Effector memory CD4-positive, alpha-beta T cell (primary cell): Measurements from ENCODE around the gene PIF1.
"Not testable (repeated sequence)": the region's sequence is repeated elsewhere in the genome, so short reads cannot be mapped to it uniquely, and the experiment has no call there.

Experiments used
- DNase-seq, 3 donors: peaks; one replicate each; pipeline ENCODE4 v3.0.0-alpha.2; 2020
- H3K27ac ChIP-seq: 2 replicates; pipeline ENCODE4 v1.7.0; 2013; ENCODE audit warnings: mild to moderate bottlenecking, low read length, moderate library complexity; ENCODE audit not compliant: insufficient read depth, poor library complexity, severe bottlenecking
- H3K27me3 ChIP-seq: replicated peaks from 2 replicates; pipeline ENCODE4 v1.7.0; 2013; ENCODE audit warnings: mild to moderate bottlenecking, low read length; ENCODE audit not compliant: insufficient read depth, control insufficient read depth, poor library complexity, severe bottlenecking
- H3K36me3 ChIP-seq: 2 replicates; pipeline ENCODE4 v1.7.0; 2013; ENCODE audit warnings: mild to moderate bottlenecking, low read length, moderate library complexity; ENCODE audit not compliant: control insufficient read depth, insufficient read depth
- H3K4me1 ChIP-seq: 2 replicates; pipeline ENCODE4 v1.7.0; 2013; ENCODE audit warnings: low read length, mild to moderate bottlenecking; ENCODE audit not compliant: control insufficient read depth, insufficient read depth, poor library complexity, severe bottlenecking
- H3K4me3 ChIP-seq: 2 replicates; pipeline ENCODE4 v1.7.0; 2013; ENCODE audit warnings: low read length, low read depth, mild to moderate bottlenecking; ENCODE audit not compliant: insufficient read depth, poor library complexity, severe bottlenecking
- H3K9me3 ChIP-seq: 2 replicates; pipeline ENCODE4 v1.7.0; 2013; ENCODE audit warnings: mild to moderate bottlenecking, low read length, moderate library complexity; ENCODE audit not compliant: control insufficient read depth

PIF1 gene

DNA sequence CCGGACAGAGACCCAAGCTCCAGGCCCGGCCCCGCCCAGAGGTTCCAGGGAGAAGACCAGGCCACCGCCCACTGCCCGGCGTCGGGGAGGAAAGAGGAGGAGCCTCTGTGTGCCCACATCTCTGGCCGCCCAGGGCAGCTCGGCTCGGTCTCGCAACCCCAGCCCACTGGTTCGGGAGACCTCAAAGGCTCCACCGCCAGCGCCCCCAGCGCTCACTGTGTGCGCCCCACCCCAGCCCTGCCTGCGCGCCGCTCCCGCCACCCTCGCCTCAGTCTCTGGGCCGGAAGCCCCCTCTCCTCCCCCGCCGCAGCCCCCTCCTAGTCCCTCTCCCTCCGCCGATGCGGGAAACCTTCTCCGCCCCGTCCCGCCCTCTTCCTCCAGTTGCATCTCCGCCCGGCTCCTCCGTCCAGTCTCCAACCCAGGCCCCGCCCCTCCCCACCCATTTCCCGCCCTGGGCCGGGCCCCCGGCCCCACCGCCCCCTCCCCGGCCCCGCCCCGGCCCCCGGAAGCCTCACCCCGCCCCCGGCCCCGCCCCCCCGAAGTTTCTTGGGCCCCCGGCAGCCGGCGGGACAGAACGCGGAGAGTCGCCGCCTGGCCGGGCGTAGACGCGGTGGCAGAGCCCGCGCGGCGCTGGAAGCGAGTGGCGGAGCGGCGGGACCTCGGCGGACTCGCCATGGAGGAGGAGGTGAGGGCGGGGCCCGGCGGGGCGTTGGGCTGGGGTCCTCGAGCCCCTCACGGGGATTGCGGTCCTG is 16.1 kb upstream of the PIF1 start, which contains the start of gene PLEKHO2:
Gene PLEKHO2 (plus strand): TSS at position 572 of the 752 bp plus-strand sequence. CDS start 102 bp downstream, at position 674.
- Histone ChIP-seq H3K27ac (peak within 1 kb of the TSS; percentile 74), H3K4me1 (peaks cover 54% of the 10 kb centered on the region), H3K9me3 (no peaks in the 10 kb centered on the region), H3K36me3 (no peaks in the 10 kb centered on the region), H3K27me3 (no peaks in the 10 kb centered on the region), H3K4me3 (peak within 1 kb of the TSS; percentile 74)
- DNase-seq, result peak; percentile 89 to 94 (median 89)

DNA sequence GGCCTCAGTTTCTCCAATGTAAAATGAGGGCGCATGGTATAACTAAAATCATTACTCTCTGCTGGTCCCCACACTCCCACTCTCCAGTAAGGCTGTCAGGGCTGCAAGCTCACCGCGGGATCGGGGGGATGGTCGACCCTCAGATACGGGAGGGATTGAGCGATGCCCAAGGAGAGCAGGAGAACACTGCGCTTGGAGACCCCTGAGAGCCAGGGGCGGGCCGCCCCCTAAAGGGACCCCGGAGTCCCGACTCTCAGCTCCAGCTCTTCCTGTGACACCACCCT is 15.6 kb upstream of the PIF1 start:
- peaks cover 55% of the 10 kb centered on the region for H3K4me1 ChIP-seq
- H3K4me3 ChIP-seq, result peak overlapping the region; percentile 74

GRCh38 chr15:64837502-64837901 is 12.1 kb upstream of the PIF1 start:
- Histone ChIP-seq H3K36me3 (no peaks in the 10 kb centered on the region), H3K27me3 (no peaks in the 10 kb centered on the region), H3K4me3 (peak overlapping the region; percentile 2), H3K27ac (peak overlapping the region; percentile 22), H3K4me1 (peaks cover 32% of the 10 kb centered on the region), H3K9me3 (no peaks in the 10 kb centered on the region)
- no peak for DNase-seq

More for the DNA sequence above, 15.6 kb upstream of the PIF1 start:
- Histone ChIP-seq H3K9me3 (no peaks in the 10 kb centered on the region), H3K36me3 (no peaks in the 10 kb centered on the region), H3K27me3 (no peaks in the 10 kb centered on the region), H3K27ac (peak overlapping the region; percentile 69)
- DNase-seq, result no peak

- H3K27me3 ChIP-seq, result no peaks in the 10 kb centered on the region
- no peak for DNase-seq
- peaks cover 29% of the 10 kb centered on the region for H3K4me1 ChIP-seq
- no peak overlapping the region for H3K27ac ChIP-seq
- H3K4me3 ChIP-seq, result no peak overlapping the region
- H3K9me3 ChIP-seq, result no peaks in the 10 kb centered on the region
- no peaks in the 10 kb centered on the region for H3K36me3 ChIP-seq
These were observed 10.6 kb upstream of the PIF1 start for GRCh38 chr15:64836023-64836536.

- Histone ChIP-seq H3K9me3 (no peaks in the 10 kb centered on the region), H3K27me3 (no peaks in the 10 kb centered on the region), H3K36me3 (no peaks in the 10 kb centered on the region), H3K27ac (no peak overlapping the region), H3K4me3 (no peak overlapping the region), H3K4me1 (peaks cover 24% of the 10 kb centered on the region)
- no peak for DNase-seq
These were observed 8.2 kb upstream of the PIF1 start for GRCh38 chr15:64833690-64834089.

DNA sequence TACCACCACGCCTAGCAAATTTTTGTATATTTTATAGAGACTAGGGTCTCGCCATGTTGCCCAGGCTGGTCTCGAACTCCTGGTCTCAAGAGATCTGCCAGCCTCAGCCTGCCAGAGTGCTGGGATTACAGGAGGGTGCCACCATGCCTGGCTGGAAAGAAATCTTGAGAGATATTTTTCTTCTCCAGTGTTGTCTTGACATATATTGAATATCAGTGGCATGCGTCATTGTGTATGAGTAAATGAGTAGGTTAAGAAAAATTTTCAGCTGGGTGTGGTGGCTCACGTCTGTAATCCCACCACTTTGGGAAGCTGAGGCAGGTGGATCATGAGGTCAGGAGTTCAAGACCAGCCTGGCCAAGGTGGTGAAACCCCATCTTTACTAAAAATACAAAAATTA is 3.5 kb upstream of the PIF1 start:
- no peak for DNase-seq
- H3K27me3 ChIP-seq, result no peaks in the 10 kb centered on the region
- no peak overlapping the region for H3K4me3 ChIP-seq
- peaks cover 17% of the 10 kb centered on the region for H3K4me1 ChIP-seq
- H3K9me3 ChIP-seq, result no peaks in the 10 kb centered on the region
- H3K27ac ChIP-seq, result no peak overlapping the region
- H3K36me3 ChIP-seq, result no peaks in the 10 kb centered on the region

DNA sequence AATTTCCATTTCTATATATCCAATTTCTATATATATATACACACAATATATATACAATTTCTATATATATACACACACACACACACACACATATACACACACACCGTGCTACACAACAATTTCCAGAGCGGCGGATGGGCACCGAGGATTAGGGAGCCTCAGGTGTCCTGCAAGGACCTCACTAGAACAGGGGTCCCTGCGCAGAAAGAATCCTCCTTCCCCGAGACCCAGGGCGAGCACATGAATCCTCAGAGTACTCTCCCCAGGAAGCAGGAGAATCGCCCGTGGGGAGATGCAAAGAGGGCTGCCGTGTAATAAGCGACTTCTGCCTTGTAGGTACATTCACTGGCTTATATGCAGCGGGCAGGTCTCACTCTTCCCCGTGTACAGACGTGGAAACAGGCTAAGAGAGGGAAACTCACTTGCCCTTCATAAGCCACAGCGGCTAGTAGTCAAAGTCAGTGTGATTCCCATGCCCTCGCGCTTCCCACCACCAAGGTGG is 467 bp downstream of the PIF1 start:
- no peaks in the 10 kb centered on the region for H3K9me3 ChIP-seq
- H3K27me3 ChIP-seq, result no peaks in the 10 kb centered on the region
- H3K4me3 ChIP-seq, result peak overlapping the region; percentile 61
- no peaks in the 10 kb centered on the region for H3K36me3 ChIP-seq
- H3K4me1 ChIP-seq, result peaks cover 25% of the 10 kb centered on the region
- no peak overlapping the region for H3K27ac ChIP-seq
- DNase-seq, result no peak

DNA sequence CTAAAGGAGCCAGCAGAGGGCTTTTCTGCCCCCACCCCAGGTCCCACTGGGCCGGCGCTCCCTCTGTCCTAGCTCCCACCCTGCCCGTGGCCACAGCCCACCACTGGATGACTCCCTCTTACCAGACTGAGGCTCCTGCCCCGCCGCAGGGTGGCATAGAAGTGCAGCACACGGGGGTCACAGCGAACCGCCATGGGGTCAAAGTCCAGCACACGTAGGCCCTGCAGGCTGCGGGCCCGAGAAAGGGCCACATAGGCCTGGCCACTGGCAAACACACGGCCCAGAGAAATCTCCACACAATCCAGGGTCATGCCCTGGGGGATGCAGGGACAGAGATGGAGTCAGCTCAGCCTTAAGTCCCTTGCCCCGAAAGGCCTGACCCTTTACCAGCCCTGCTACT is 9.0 kb downstream of the PIF1 start:
- no peak for DNase-seq
- Histone ChIP-seq H3K4me3 (no peak overlapping the region), H3K36me3 (no peaks in the 10 kb centered on the region), H3K9me3 (no peaks in the 10 kb centered on the region), H3K4me1 (no peaks in the 10 kb centered on the region), H3K27me3 (no peaks in the 10 kb centered on the region), H3K27ac (no peak overlapping the region)

DNA sequence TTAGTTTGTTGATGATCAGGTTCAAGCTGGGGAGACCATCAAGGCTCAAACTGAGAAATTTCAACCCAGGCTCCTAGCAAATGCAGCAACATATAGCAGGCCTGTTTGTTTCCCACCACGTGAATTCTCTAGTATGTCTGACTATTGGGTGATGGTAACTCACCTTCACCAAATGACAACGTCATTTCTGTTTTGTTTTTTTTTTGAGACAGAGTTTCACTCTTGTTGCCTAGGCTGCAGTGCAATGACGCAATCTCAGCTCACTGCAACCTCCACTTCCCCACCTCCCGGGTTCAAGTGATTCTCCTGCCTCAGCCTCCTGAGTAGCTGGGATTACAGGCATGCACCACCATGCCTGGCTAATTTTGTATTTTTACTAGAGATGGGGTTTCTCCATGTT is 10.5 kb downstream of the PIF1 start:
- H3K9me3 ChIP-seq, H3K36me3 ChIP-seq, H3K4me1 ChIP-seq, H3K4me3 ChIP-seq, H3K27ac ChIP-seq, H3K27me3 ChIP-seq, DNase-seq: not testable (repeated sequence)

DNA sequence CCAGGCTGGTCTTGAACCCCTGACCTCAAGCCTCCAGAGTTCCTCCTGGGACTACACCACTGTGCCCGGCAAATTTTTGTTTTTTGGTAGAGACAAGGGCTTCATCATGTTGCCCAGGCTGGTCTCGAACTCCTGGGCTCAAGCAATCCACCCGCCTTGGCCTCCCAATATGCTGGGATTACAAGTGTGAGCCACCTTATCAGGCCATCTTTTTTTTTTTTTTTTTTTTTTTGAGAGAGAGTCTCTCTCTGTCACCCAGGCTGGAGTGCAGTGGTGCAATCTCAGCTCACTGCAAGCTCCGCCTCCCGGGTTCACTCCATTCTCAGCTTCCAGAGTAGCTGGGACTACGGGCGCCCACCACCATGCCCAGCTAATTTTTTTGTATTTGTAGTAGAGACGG is 11.2 kb downstream of the PIF1 start:
- not testable (repeated sequence) for H3K27me3 ChIP-seq, H3K9me3 ChIP-seq, H3K36me3 ChIP-seq, H3K27ac ChIP-seq, H3K4me3 ChIP-seq, H3K4me1 ChIP-seq, DNase-seq
